ENCODE results near the gene CATSPER3. TPM values are rescaled to one million over a fixed set of nuclear protein-coding genes. Genes with fewer than 3 reads are reported as not detected.
A peak's percentile ranks its signal among the peaks of the same experiment; 100 is the strongest.

CATSPER3 gene
- total RNA-seq, 1 experiment from 2014 or later: 0.40 TPM

DNA sequence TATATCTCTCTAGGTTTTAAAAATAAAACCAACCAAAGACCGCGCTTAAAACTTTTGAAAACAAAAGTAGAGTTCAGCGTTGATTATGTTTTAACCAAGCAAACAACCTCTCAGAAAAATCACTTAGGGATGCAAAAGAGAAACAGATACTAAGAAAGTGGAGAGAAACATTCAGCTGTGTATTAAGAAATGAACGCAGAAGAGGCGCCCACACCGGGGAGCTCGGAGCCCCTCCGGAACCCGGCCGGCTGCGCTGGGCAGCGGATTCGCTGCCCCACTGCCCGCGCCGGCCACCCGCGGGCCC, 64.9 kb downstream of the CATSPER3 start:
- intact Hi-C loops (cut with micrococcal nuclease): loop anchor here (5.0 kb wide), 3 partner anchors 50 to 300 kb away; no protein-coding TSS in a partner anchor
- no peak for DNase-seq
- Histone ChIP-seq H3K36me3 (ENCODE audit: low read depth, low read length) (no peaks in the 10 kb centered on the region), H3K79me2 (ENCODE audit: low read length) (peaks cover 51% of the 10 kb centered on the region), H3K9me3 (ENCODE audit: low read length) (no peaks in the 10 kb centered on the region), H3K9ac (ENCODE audit: low read length) (peak overlapping the region; percentile 83), H4K20me1 (ENCODE audit: low read length) (no peaks in the 10 kb centered on the region), H3K4me1 (ENCODE audit: insufficient read depth, low read length) (peaks cover 13% of the 10 kb centered on the region), H3K27ac (ENCODE audit: low read length) (no peak overlapping the region), H2AFZ (ENCODE audit: low read length) (peak overlapping the region; percentile 58), H3K4me3 (ENCODE audit: low read length) (peak overlapping the region; percentile 99), H3F3A (ENCODE audit: low read length, unreplicated experiment) (no peaks in the 10 kb centered on the region), H3K27me3 (ENCODE audit: low read length) (no peaks in the 10 kb centered on the region), H3K9me2 (replicated peaks; ENCODE audit: low read length) (no peaks in the 10 kb centered on the region), H3K4me2 (ENCODE audit: low read length) (peak overlapping the region; percentile 87)
- ChIA-PET POLR2A (ENCODE audit: unreplicated experiment) (no interaction called here), CTCF (no interaction called here)
- no peak for ATAC-seq
- TF ChIP-seq EZH2 (IDR thresholded peaks at IDR 0.05; ENCODE audit: low read length, unreplicated experiment): no peak
- TF ChIP-seq EZH2phosphoT487 (IDR thresholded peaks at IDR 0.05; ENCODE audit: borderline replicate concordance, low read length): no peak
- TF ChIP-seq, protein P1, sequence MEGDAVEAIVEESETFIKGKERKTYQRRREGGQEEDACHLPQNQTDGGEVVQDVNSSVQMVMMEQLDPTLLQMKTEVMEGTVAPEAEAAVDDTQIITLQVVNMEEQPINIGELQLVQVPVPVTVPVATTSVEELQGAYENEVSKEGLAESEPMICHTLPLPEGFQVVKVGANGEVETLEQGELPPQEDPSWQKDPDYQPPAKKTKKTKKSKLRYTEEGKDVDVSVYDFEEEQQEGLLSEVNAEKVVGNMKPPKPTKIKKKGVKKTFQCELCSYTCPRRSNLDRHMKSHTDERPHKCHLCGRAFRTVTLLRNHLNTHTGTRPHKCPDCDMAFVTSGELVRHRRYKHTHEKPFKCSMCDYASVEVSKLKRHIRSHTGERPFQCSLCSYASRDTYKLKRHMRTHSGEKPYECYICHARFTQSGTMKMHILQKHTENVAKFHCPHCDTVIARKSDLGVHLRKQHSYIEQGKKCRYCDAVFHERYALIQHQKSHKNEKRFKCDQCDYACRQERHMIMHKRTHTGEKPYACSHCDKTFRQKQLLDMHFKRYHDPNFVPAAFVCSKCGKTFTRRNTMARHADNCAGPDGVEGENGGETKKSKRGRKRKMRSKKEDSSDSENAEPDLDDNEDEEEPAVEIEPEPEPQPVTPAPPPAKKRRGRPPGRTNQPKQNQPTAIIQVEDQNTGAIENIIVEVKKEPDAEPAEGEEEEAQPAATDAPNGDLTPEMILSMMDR (conservative IDR thresholded peaks at IDR 0.05; ENCODE audit: low read depth, low read length): no peak
- BruUV-seq (replicated peaks): no TSS peak

DNA sequence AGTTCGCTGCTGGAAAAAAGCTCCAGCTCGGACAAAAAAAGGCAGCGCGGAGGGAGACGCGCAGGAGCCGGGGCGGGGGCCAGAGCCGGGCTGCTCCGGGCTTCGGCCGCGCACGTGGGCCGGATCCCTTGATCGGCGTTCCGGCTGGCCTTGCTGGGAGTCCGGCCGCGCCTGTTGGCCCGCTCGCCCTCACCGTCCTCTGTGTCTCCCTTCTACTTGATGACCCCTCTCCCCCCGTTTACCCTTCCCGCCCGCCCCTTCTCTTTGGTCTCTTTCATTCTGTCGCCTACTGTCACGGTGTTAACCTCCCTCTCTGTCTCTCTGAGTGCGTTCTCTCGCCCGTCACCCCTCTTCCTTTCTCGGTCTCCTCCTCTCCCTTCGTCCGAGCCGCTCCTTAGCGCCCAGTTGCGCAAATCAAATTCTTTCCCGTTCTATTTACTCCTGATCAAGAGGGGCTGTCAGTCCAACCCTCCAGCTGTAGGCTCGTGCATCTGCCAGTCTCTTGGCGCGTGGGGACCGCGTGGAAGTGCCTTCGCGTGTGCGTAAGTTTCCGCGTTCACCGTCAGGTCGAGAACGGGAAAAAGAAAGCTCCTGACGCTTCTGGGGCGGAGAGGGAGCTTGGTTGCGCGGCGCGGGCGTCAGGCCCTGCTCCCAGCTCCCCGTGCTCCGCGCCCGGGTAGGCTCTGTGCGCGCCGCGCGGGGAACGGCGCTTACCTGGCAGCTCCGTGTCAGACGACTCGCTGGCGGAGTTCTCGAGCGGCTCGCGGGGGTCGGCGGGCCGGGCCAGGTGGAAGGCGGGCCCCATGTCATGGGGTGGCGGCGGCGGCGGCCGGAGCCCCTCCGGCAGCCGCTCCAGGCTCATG, 65.5 kb downstream of the CATSPER3 start:
- Histone ChIP-seq H3K9ac (ENCODE audit: low read length) (peak overlapping the region; percentile 83), H3K27me3 (ENCODE audit: low read length) (no peaks in the 10 kb centered on the region), H2AFZ (ENCODE audit: low read length) (peak overlapping the region; percentile 78), H3K79me2 (ENCODE audit: low read length) (peaks cover 46% of the 10 kb centered on the region), H3K4me2 (ENCODE audit: low read length) (peak overlapping the region; percentile 87), H3K9me2 (replicated peaks; ENCODE audit: low read length) (no peaks in the 10 kb centered on the region), H3K4me1 (ENCODE audit: insufficient read depth, low read length) (peaks cover 13% of the 10 kb centered on the region), H3K27ac (ENCODE audit: low read length) (peak overlapping the region; percentile 30), H3K4me3 (ENCODE audit: low read length) (peak overlapping the region; percentile 99), H3K36me3 (ENCODE audit: low read depth, low read length) (no peaks in the 10 kb centered on the region), H4K20me1 (ENCODE audit: low read length) (no peaks in the 10 kb centered on the region), H3K9me3 (ENCODE audit: low read length) (no peaks in the 10 kb centered on the region), H3F3A (ENCODE audit: low read length, unreplicated experiment) (no peaks in the 10 kb centered on the region)
- TF ChIP-seq EZH2phosphoT487 (IDR thresholded peaks at IDR 0.05; ENCODE audit: borderline replicate concordance, low read length): no peak
- no peak for TF ChIP-seq EZH2 (IDR thresholded peaks at IDR 0.05; ENCODE audit: low read length, unreplicated experiment)
- TF ChIP-seq, protein P1 (conservative IDR thresholded peaks at IDR 0.05; ENCODE audit: low read depth, low read length): no peak
- CTCF ChIA-PET: no interaction called here
- DNase-seq: peak; percentile 24
- BruUV-seq (replicated peaks): no TSS peak
- POLR2A ChIA-PET (ENCODE audit: unreplicated experiment): no interaction called here
- intact Hi-C loops (cut with micrococcal nuclease): loop anchor here (5.0 kb wide), 3 partner anchors 49 to 299 kb away; no protein-coding TSS in a partner anchor
- ATAC-seq: peak; percentile 33

DNA sequence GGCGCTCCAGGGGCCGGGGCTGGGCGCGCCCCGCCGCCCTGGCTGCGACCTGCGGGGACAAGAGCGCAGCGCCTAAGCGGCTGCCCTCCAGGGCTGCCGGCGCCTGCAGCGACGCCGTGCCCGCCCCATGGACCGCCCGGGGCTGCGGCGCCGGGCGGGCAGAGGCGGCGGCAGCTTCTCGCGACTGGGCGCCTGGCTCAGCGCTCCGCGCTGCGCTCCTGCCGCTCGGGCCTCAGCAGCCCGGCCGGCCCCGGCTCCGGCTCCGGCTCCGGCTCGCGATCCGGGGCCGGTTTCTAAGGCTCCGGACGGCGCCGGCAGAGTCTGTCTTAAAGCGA, 66.2 kb downstream of the CATSPER3 start, which contains the start of gene PITX1:
Gene PITX1 (minus strand): TSS at position 328 of the 335 bp plus-strand sequence. CDS start 347 bp downstream, outside the sequence.
- DNase-seq (no peak), ATAC-seq (peak; percentile 30)
- Histone ChIP-seq H3K9me2 (replicated peaks; ENCODE audit: low read length) (no peaks in the 10 kb centered on the region), H3K27ac (ENCODE audit: low read length) (peak within 1 kb of the TSS; percentile 78), H3K9me3 (ENCODE audit: low read length) (no peaks in the 10 kb centered on the region), H3K4me1 (ENCODE audit: insufficient read depth, low read length) (peaks cover 13% of the 10 kb centered on the region), H2AFZ (ENCODE audit: low read length) (peak within 1 kb of the TSS; percentile 81), H3K27me3 (ENCODE audit: low read length) (no peaks in the 10 kb centered on the region), H3K36me3 (ENCODE audit: low read depth, low read length) (no peaks in the 10 kb centered on the region), H3K4me2 (ENCODE audit: low read length) (peak within 1 kb of the TSS; percentile 87), H3K4me3 (ENCODE audit: low read length) (peak within 1 kb of the TSS; percentile 99), H3K9ac (ENCODE audit: low read length) (peak within 1 kb of the TSS; percentile 83), H3F3A (ENCODE audit: low read length, unreplicated experiment) (no peaks in the 10 kb centered on the region), H4K20me1 (ENCODE audit: low read length) (no peaks in the 10 kb centered on the region), H3K79me2 (ENCODE audit: low read length) (peaks cover 46% of the 10 kb centered on the region)
- CTCF ChIA-PET: no interaction called here
- intact Hi-C loops (cut with micrococcal nuclease): loop anchor here (5.0 kb wide), 3 partner anchors 48 to 298 kb away; no protein-coding TSS in a partner anchor
- TF ChIP-seq EZH2 (IDR thresholded peaks at IDR 0.05; ENCODE audit: low read length, unreplicated experiment): no peak
- TF ChIP-seq, protein P1 (conservative IDR thresholded peaks at IDR 0.05; ENCODE audit: low read depth, low read length): no peak
- no peak for TF ChIP-seq EZH2phosphoT487 (IDR thresholded peaks at IDR 0.05; ENCODE audit: borderline replicate concordance, low read length)
- POLR2A ChIA-PET (ENCODE audit: unreplicated experiment): no interaction called here
- no TSS peak for BruUV-seq (replicated peaks)

Data from PC-3 (cell line).